ENCODE data around the gene TUBB2A.

DNA sequence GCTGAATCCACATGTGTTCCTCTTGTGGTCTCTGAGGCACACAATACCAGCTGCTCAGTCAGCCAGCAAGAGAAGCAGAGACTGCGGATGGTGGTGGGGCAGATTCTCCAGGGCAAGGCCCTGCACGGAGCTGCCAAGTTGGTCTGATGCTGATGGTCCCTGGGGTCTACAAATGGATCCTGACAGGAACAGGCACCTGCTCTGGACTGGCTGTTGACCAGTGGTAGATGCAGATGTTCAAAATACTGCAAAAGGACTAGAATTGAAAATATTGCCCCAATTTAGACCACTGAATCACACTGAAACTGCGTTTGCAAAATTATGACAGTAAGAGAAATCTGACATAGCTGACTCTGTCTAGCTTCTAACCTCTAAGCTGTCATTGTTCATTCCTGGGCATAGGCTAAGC lies 29.6 kb upstream of the TUBB2A start:
- no peak for TF ChIP-seq POLR2A (IDR thresholded peaks at IDR 0.05)
- TF ChIP-seq, protein P1, sequence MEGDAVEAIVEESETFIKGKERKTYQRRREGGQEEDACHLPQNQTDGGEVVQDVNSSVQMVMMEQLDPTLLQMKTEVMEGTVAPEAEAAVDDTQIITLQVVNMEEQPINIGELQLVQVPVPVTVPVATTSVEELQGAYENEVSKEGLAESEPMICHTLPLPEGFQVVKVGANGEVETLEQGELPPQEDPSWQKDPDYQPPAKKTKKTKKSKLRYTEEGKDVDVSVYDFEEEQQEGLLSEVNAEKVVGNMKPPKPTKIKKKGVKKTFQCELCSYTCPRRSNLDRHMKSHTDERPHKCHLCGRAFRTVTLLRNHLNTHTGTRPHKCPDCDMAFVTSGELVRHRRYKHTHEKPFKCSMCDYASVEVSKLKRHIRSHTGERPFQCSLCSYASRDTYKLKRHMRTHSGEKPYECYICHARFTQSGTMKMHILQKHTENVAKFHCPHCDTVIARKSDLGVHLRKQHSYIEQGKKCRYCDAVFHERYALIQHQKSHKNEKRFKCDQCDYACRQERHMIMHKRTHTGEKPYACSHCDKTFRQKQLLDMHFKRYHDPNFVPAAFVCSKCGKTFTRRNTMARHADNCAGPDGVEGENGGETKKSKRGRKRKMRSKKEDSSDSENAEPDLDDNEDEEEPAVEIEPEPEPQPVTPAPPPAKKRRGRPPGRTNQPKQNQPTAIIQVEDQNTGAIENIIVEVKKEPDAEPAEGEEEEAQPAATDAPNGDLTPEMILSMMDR (IDR thresholded peaks at IDR 0.05), result no peak

Measured in lower leg skin (tissue), 3 donors.